KMS-11 (cell line): ENCODE data around the gene FAM193A.

Source experiments
- H2AFZ ChIP-seq: fragments of 200-600 bp; sonication (generic); 2 replicates; pipeline ENCODE4 v1.6.1; 2016; ENCODE audit warnings: antibody characterized with exemption, mixed run types, low read depth
- H3K27ac ChIP-seq: fragments of 200-600 bp; sonication (generic); 2 replicates; pipeline ENCODE4 v1.6.1; 2016; ENCODE audit warnings: mild to moderate bottlenecking, mixed run types
- H3K27me3 ChIP-seq: fragments of 200-600 bp; sonication (generic); 2 replicates; pipeline ENCODE4 v1.6.1; 2017; ENCODE audit warnings: mild to moderate bottlenecking, low read depth, mixed run types, moderate library complexity; ENCODE audit not compliant: insufficient read depth
- H3K36me3 ChIP-seq: fragments of 200-600 bp; sonication (generic); 2 replicates; pipeline ENCODE4 v1.6.1; 2017; ENCODE audit warnings: mild to moderate bottlenecking, mixed run types; ENCODE audit not compliant: insufficient read depth
- H3K4me1 ChIP-seq: fragments of 200-600 bp; sonication (generic); 2 replicates; pipeline ENCODE4 v1.6.1; 2016; ENCODE audit warnings: mild to moderate bottlenecking, low read depth, mixed run types; ENCODE audit not compliant: poor library complexity, severe bottlenecking
- H3K4me2 ChIP-seq: fragments of 200-600 bp; sonication (generic); 2 replicates; pipeline ENCODE4 v1.7.0; 2016; ENCODE audit warnings: mild to moderate bottlenecking, mixed run types
- H3K4me3 ChIP-seq: fragments of 200-600 bp; sonication (generic); IDR thresholded peaks from 2 replicates; pipeline ENCODE4 v1.6.1; 2017; ENCODE audit warnings: low read depth, low read length, mixed read lengths; ENCODE audit not compliant: insufficient read depth
- H3K79me2 ChIP-seq: fragments of 200-600 bp; sonication (generic); 2 replicates; pipeline ENCODE4 v1.6.1; 2016; ENCODE audit warnings: low read depth, mixed run types; ENCODE audit not compliant: insufficient read depth
- H3K9ac ChIP-seq: fragments of 200-600 bp; sonication (generic); 2 replicates; pipeline ENCODE4 v1.6.1; 2016; ENCODE audit warnings: mild to moderate bottlenecking, mixed run types
- H4K20me1 ChIP-seq: fragments of 200-600 bp; sonication (generic); 2 replicates; pipeline ENCODE4 v1.6.1; 2016; ENCODE audit warnings: mild to moderate bottlenecking, mixed run types; ENCODE audit not compliant: insufficient read depth
- CTCF ChIP-seq: fragments of 200-600 bp; sonication (generic); conservative IDR thresholded peaks from 2 replicates; pipeline ENCODE4 v1.6.1; 2017; ENCODE audit warnings: low read depth, mild to moderate bottlenecking, antibody characterized with exemption, low read length, moderate library complexity, mixed read lengths

FAM193A gene

GRCh38 chr4:2755821-2756690, 219.6 kb downstream of the FAM193A start, which contains the start of gene TNIP2:
TSS of gene TNIP2 (minus strand) at chr4:2756336. CDS start at chr4:2756289, 47 bp downstream.
- Histone ChIP-seq H3K79me2 (peaks cover 6% of the 10 kb centered on the region; the same call in 1 of the 2 replicates), H3K9ac (peak within 1 kb of the TSS; percentile 51; the same call in 1 of the 2 replicates), H3K36me3 (no peaks in the 10 kb centered on the region), H3K4me2 (peak within 1 kb of the TSS; percentile 48; the same call in 1 of the 2 replicates), H3K4me3 (no peak within 1 kb of the TSS), H4K20me1 (no peaks in the 10 kb centered on the region), H2AFZ (peak within 1 kb of the TSS; percentile 66), H3K27me3 (no peaks in the 10 kb centered on the region), H3K4me1 (peaks cover 4% of the 10 kb centered on the region), H3K27ac (no peak within 1 kb of the TSS; the same call in 1 of the 2 replicates)
- no peak for TF ChIP-seq CTCF

- no peak overlapping the region for H3K27ac ChIP-seq
- H3K4me2 ChIP-seq, result 0 out of 2 replicates have a peak overlapping the region, but pooled peaks have one; percentile 48
- H3K36me3 ChIP-seq, result no peaks in the 10 kb centered on the region
- no peak overlapping the region for H3K9ac ChIP-seq
- H3K27me3 ChIP-seq, result no peaks in the 10 kb centered on the region
- H3K4me3 ChIP-seq, result no peak overlapping the region
- no peaks in the 10 kb centered on the region for H4K20me1 ChIP-seq
- H2AFZ ChIP-seq, result peak overlapping the region; percentile 66
- peaks cover 6% of the 10 kb centered on the region; the same call in 1 of the 2 replicates for H3K79me2 ChIP-seq
- peaks cover 4% of the 10 kb centered on the region for H3K4me1 ChIP-seq
- no peak for TF ChIP-seq CTCF
Observed at GRCh38 chr4:2756691-2757350, 220.4 kb downstream of the FAM193A start.

DNA sequence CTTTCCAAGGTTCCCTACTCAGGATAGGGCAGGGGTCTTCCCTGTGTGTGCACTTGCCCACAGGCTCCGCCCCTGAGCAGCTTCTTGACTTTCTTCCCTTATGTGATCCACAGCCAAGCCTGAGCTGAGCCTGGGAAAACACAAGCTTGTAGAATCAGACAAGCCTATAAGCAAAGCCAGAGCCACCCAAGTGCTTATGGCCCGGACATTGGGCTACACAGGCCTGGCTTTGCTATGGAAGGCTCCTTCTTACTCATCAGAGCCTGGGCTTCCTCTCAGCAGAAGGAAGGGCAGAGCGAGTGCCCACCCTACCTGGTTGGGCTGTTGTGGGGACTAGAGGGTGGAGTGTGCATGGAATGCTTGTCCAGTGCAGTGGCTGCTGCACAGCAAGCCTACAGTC, 221.0 kb downstream of the FAM193A start:
- Histone ChIP-seq H3K27me3 (no peaks in the 10 kb centered on the region), H3K4me3 (no peak overlapping the region), H3K27ac (no peak overlapping the region), H3K36me3 (no peaks in the 10 kb centered on the region), H3K9ac (no peak overlapping the region), H3K4me1 (peaks cover 4% of the 10 kb centered on the region), H2AFZ (no peak overlapping the region), H3K4me2 (no peak overlapping the region), H3K79me2 (peaks cover 6% of the 10 kb centered on the region; the same call in 1 of the 2 replicates), H4K20me1 (no peaks in the 10 kb centered on the region)
- TF ChIP-seq CTCF, result no peak

- Histone ChIP-seq H3K79me2 (no peaks in the 10 kb centered on the region), H3K27ac (no peak overlapping the region), H3K9ac (no peak overlapping the region), H3K4me3 (no peak overlapping the region), H3K36me3 (no peaks in the 10 kb centered on the region), H3K4me2 (no peak overlapping the region), H2AFZ (no peak overlapping the region), H3K4me1 (peaks cover 10% of the 10 kb centered on the region), H4K20me1 (no peaks in the 10 kb centered on the region), H3K27me3 (no peaks in the 10 kb centered on the region)
- TF ChIP-seq CTCF, result no peak
Observed at GRCh38 chr4:2761035-2761923, 224.8 kb downstream of the FAM193A start.
